ENCODE data around the gene BAZ2B.

DNA sequence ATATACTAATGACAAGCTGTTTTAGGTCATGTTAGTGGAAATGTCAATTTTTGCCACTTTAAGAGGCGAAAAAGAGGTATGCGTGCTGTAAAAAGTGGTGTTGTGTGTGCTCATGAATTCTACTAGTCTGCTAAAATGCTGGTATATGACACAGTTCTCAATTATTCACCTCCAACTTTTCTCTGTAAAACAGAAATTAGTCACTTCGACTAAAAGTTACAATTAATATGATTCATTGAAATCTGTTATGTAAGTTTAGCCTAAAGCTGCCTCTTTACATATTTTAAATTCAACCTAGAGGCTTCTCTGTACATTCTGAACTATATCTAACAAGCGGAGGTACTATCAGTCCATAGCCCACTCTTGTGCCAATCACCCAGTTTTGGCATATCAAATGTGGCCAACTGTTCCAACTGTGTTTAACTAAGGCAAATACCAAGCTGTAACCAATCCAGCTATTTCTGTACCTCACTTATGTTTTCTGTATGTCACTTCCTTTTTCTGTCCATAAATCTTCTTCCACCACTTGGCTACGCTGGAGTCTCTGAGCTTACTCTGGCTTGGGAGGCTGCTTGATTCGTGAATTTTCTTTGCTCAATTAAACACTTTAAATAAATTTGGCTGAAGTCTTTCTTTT, 20.8 kb downstream of the BAZ2B start:
- no peak for TF ChIP-seq CTCF (conservative IDR thresholded peaks at IDR 0.05; ENCODE audit: low read length)
- TF ChIP-seq EZH2phosphoT487 (IDR thresholded peaks at IDR 0.05; ENCODE audit: borderline replicate concordance, low read depth, low read length) = no peak
